Limb (tissue), 2 donors: ENCODE data around the gene HPD.
"Not testable (repeated sequence)": the region's sequence is repeated elsewhere in the genome, so short reads cannot be mapped to it uniquely, and the experiment has no call there.

Source experiments
- DNase-seq, 2 donors: peaks; one replicate each; pipeline ENCODE4 v3.0.0-alpha.2; 2016; ENCODE audit errors: extremely low spot score in 2 of 2

The HPD gene

GRCh38 chr12:121799842-121800693 is 58.6 kb downstream of the HPD start:
- DNase-seq = peak; percentile 65 to 71

- DNase-seq = peak; percentile 73 to 84
Measured at GRCh38 chr12:121799156-121799841, 59.4 kb downstream of the HPD start.

GRCh38 chr12:121798787-121799155 is 59.9 kb downstream of the HPD start:
- DNase-seq = no peak

- peak in 1 of 2 donors; percentile 78 for DNase-seq
Measured at GRCh38 chr12:121797937-121798786, 60.5 kb downstream of the HPD start.

- peak in 1 of 2 donors; percentile 75 for DNase-seq
Measured at GRCh38 chr12:121796855-121797751, 61.6 kb downstream of the HPD start.

GRCh38 chr12:121795034-121795968 is 63.4 kb downstream of the HPD start:
- peak; percentile 65 to 94 for DNase-seq

- DNase-seq = no peak
Measured at GRCh38 chr12:121794534-121795033, 64.1 kb downstream of the HPD start.

- DNase-seq = peak; percentile 89 to 95
Measured at GRCh38 chr12:121793838-121794533, 64.7 kb downstream of the HPD start.

- DNase-seq = no peak
Measured at GRCh38 chr12:121793440-121793837, 65.2 kb downstream of the HPD start, which contains the start of gene RHOF. TSS of gene RHOF (minus strand) at chr12:121793688. CDS start at chr12:121793633, 55 bp downstream.

- DNase-seq = peak in 1 of 2 donors; percentile 51
Measured at GRCh38 chr12:121792607-121793439, 65.8 kb downstream of the HPD start.

- DNase-seq = peak in 1 of 2 donors; percentile 29
Measured at GRCh38 chr12:121791671-121792551, 66.7 kb downstream of the HPD start.

GRCh38 chr12:121790785-121791184 is 67.9 kb downstream of the HPD start:
- DNase-seq = not testable (repeated sequence)

GRCh38 chr12:121789800-121790728 is 68.6 kb downstream of the HPD start:
- peak in 1 of 2 donors; percentile 50 for DNase-seq
